Fibroblast of skin of right biceps (primary cell): Measurements from ENCODE around the gene FXYD3.
A peak's percentile ranks its signal among the peaks of the same experiment; 100 is the strongest.
"Not testable (repeated sequence)": the region's sequence is repeated elsewhere in the genome, so short reads cannot be mapped to it uniquely, and the experiment has no call there.

ENCODE experiments used
- DNase-seq: peaks from one replicate; pipeline ENCODE4 v3.0.0-alpha.2; 2013

Gene FXYD3

DNA sequence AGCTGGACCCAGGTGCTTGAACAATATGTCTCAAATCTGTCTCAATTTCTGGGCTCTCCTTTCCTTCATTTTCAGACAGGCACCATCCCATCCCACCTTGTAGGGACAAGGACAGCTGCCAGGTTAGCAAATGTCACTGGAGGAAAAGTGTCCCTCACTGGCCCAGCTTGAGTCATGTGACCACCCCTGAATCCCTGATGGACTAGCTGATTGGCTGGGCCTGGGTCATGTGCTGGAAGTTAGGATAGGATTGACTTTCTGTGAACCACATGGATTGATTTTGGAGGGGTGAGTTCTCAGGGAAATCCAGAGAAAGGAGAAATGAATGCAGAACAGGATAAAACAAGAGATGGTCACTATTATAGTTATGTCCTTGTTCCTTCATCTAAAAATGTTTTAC lies 28.2 kb upstream of the FXYD3 start:
- no peak for DNase-seq

DNA sequence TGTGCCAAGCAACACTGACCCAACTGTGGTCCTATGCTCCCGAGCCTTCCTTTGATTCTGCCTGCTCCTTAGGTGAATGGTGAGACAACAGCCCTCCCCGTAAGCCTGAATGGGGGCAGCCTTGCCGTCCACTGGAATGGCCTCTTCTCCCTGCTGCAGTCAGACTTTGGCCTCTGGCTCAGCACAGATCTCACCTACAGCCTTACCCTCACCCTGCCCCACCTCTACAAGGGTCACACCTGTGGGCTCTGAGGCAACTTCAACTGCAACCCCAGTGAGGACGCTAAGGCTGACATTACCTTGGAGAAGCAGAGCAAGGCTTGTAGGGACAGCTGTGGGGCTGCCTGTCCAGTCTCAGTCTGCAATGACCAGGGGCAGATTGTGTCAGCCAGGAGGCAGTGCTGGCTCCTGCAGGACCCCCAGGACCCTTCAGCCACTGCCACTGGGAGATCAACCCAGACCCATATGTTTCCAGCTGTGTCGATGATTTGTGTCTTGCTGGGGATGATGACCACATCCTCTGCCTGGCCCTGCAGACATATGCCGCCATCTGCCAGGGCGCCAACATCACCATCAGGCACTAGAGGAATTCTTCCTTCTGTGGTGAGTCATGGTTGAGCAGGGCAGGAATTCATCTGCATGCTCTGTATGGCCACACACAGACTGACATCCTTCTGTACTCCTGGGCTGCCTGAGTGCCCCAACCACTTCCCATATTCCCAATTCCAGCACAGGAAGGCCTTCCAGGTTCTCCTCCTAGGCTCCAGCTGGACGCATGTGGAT lies 27.3 kb upstream of the FXYD3 start:
- peak; percentile 91 for DNase-seq

- no peak for DNase-seq
Measured at GRCh38 chr19:35089554-35089953, 26.1 kb upstream of the FXYD3 start.

DNA sequence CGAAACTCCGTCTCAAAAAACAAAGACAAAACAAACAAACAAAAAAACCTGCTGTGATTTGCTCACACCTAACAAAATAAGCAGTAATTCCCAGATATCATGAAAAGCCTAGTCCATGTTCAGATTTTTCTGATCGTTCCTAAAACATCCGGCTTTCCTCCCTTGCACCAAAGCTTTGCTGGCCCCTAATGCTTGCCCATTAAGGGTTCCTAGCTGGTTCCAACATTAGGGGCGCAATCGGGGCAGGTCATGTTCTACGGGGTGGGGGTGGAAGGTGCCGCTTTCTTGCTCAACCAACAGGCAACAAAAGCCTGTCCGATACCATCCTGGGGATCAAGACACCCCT lies 25.5 kb upstream of the FXYD3 start:
- DNase-seq, result no peak

DNA sequence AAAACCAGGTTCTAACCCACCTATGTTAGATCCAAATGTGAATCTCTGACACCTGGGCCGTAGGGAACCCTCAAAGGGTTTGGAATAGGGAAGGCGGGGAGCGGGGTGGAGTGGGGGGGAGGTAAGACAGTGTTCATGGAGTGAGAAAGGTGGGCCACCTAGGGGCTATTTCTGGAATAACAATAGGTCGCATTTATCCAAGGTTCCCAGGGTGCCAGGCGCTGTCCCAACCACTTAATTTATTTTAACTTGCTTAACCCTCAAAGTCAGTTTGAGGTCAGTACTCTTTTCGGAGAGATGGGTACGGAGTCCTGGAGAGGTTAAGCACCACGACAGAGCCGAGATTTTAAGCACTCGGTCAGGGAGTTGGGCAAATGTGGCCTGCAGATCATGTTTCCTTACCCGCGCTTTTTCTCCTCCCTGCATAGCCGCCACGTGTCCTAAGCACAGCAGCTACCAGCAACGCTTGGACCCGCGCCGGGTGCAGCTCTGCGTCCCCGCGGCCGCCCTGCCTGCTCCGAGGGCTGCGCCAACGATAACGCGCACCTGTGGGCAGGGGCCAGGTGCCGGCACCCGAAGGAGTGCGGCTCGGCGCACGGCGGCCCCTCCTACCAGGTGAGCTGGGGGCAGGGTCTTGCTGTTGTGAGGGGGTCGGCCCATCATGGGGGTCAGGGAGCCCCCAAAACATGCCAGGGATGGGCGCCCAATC lies 25.0 kb upstream of the FXYD3 start:
- DNase-seq, result peak; percentile 62

GRCh38 chr19:35093430-35093829 lies 22.2 kb upstream of the FXYD3 start:
- DNase-seq, result no peak

DNA sequence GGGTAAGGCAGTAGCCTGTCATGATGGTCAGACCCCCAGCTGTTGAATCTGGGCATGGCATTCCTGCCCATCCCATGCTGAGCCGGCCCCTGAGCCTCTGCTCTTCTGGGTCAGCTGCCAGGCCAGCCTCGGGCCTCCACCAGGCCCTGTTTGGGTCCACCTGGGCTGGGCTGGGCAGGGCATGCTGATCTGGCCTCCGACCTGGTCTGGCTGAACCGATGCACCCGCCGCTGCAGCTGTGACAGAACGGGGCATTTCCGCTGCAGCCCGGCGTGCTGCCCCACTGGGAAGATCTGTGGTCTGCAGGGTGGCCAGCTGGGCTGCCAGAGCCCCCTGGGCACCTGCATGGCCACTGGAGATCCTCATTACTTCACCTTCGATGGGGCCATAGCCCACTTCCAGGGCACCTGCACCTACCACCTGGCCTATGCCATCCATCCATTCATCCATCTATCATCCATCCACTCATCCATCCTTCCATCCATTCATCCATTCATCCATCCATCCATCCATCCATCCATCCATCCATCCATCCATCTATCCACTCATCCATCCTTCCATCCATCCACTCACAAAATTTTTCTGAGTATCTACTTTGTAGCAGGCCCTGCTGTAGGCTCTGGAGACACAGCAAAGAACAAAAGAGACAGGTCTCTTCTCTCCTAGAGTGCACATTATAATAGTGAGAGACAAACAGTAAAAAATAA lies 21.5 kb upstream of the FXYD3 start:
- no peak for DNase-seq

DNA sequence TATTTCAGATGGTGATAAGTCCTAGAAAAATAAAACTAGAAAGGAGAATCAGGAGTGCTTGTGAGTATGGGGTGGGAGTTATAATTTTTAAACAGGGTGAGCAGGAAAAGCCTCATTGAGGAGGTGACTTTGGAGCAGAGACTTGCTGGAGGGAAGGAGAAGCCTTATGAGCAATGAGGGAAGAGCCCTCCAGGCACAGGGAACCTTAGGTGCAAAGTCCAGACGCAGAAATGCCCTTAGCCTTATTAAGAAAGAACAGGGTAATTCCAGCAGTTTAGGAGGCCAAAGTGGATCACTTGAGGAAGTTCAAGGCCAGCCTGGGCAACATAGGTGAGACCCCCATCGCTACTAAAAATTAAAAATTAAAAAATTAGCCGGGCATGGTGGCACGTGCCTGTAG lies 21.0 kb upstream of the FXYD3 start:
- DNase-seq, result no peak

- no peak for DNase-seq
Measured at GRCh38 chr19:35095667-35096368, 19.8 kb upstream of the FXYD3 start.

DNA sequence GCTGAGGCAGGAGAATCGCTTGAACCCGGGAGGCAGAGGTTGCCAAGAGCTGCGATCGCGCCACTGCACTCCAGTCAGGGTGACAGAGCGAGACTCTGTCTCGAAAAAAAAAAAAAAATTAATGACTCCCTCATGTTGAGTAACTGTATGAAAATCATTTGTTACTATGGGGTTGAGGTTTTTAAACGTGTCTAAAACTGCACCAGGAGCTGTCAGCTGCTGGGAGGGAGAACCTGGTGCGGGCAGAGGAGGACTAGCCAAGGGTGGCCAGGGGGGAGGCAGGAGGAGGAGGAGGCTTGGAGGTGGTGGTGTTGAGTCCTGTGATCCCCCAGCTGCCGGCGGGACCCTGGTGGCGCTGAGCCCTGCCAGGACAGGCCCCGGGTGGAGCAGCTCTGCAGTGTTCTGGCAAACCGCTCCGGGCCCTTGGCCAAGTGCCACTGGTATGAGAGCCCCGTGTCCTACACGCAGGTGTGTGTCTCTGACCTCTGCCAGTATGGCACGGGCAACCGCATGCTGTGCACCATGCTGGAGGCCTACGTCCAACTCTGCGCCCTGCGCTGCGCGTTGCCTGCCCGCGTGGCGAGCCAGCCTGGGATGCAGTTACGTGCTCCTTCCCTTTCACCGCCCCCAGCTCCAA lies 17.1 kb upstream of the FXYD3 start:
- no peak for DNase-seq

- DNase-seq, result no peak
Measured at GRCh38 chr19:35099155-35099896, 16.3 kb upstream of the FXYD3 start.

- DNase-seq, result no peak
Measured at GRCh38 chr19:35099897-35100275, 15.7 kb upstream of the FXYD3 start.

DNA sequence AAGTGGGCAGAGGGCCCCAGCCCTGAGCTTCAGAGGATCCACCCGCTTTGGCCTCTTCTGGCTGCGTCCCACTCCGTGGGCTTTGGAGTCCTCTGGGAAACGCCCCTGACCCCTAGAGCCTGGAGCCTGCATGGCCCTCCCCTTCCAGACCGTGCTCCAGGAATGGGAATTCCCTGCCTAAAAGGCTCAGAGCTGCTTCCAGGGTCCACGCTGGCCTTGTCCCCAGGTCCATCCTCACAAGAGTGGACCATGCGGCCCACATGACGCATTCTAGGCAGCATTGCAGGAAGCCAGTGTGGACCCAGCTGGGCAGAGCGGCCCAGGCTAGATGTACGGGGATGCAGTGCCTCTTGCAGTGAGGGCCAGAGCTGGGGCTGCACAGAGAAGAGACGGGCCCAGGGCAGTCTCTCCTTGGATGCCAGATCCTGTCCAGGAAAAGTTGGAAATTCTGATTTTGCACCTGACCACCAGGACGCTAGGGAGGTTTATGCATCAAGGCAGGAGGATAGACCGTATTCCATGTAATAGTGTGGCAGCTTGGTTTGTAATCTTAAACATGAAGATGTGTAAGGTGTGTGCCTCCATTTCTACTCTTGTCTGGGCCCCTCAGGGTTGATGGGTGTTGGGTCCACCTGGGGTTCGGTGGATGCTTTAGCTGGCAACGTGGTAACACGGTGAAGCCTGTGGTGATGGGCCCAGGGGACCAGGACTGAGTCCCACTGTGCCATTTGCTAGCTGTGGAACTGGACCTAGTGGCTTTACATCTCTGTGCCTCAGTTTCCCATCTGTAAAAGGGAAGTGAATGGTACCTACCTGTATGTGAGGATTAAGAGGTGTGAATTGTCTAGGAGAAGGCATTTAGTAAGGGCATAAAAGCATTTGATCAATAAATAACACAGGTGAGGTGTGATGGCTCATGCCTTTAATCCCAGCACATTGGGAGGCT lies 14.8 kb upstream of the FXYD3 start:
- DNase-seq, result no peak

DNA sequence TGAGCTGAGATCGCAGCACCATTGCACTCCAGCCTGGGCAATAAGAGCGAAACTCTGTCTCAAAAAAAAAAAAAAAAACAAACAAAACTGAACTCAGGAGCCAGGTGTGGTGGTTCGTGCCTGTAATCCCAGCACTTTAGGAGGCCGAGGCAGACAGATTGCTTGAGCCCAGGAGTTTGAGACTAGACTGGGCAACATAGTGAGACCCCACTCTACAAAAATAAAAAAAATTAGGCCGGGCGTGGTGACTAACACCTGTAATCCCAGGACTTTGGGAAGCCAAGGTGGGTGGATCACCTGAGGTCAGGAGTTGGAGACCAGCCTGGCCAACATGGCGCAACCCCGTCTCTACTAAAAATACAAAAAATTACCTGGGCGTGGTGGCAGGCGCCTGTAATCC lies 13.7 kb upstream of the FXYD3 start:
- DNase-seq, result not testable (repeated sequence)

- not testable (repeated sequence) for DNase-seq
Measured at GRCh38 chr19:35103614-35104013, 12.0 kb upstream of the FXYD3 start.

- DNase-seq, result no peak
Measured at GRCh38 chr19:35104361-35104760, 11.3 kb upstream of the FXYD3 start.

GRCh38 chr19:35105047-35105410 lies 10.6 kb upstream of the FXYD3 start:
- DNase-seq, result no peak

DNA sequence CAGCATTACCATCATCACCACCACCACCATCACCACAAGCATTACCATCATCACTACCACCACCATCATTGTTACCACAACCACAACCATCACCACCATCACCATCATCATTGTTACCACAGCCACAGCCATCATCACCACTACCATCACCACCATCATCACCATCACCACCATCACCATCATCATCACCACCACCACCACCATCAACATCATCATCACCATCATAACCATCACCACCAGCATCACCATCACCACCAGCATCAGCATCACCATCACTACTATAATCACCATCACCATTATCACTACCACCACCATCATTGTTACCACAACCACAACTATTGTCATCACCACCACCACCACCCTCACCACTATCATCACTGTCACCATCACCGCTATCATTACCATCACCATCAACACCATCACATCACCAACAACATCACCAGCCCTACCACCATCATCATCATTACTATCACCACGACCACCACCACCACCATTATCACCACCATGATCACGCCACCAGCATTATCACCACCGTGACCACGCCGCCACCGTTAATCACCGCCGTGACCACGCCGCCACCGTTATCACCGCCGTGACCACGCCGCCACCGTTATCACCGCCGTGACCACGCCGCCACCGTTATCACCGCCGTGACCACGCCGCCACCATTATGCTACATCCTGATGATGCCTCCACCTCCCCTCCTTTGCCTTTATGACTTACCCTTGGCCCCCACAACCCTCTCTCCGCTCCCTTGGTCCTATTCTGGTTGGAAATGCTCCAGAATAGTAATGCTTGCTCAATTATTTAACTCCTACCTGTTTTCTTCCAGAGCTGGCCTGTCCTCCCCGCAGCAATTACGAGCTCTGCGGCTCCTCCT lies 10.0 kb upstream of the FXYD3 start:
- no peak for DNase-seq

- DNase-seq, result no peak
Measured at GRCh38 chr19:35106291-35106583, 9.4 kb upstream of the FXYD3 start.

DNA sequence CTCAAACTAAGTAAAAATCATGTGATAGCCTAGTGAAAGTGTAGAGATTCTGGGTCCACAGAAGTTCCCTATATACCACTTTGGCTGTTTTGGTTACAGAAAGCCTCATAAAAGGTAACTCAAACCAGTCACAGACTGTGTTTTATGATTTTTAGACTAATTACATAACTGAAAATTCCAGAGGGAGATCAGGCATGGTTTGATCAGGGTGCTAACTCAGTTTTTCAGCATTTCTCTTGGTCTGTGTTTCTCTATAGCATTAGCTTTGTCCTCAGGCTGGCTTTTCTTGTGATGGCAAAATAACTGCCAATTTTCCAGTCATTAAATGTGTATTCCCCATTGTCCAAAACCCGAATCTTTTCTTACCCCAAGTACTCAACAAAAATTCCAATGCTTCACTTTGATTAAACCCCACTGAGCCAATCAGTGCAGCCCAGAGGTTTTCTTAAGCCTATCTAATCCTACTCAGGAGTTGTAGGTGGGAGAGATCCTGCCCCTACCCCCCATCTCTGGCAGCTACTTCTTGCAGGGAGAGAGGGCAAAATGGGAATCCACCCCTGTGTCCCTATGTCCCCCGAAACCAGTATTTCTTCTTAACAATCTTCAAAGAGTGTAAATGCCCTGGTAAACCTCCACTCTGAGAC lies 8.6 kb upstream of the FXYD3 start:
- no peak for DNase-seq
